Liver (tissue), 9 donors: ENCODE results near the gene PROZ. TPM values are rescaled to one million over a fixed set of nuclear protein-coding genes. Genes with fewer than 3 reads are reported as not detected.
A peak's percentile ranks its signal among the peaks of the same experiment; 100 is the strongest.

Experiments used
- DNase-seq: peaks from one replicate; pipeline ENCODE4 v3.0.0-alpha.2; 2017; ENCODE audit warnings: low spot score
- H3K27ac ChIP-seq, 2 donors: one replicate each; pipeline ENCODE4 v1.7.0; 2013; ENCODE audit warnings: inconsistent platforms in 2 of 2, low read length in 2 of 2, control low read depth in 1 of 2, low read depth in 1 of 2, mild to moderate bottlenecking in 1 of 2
- H3K27me3 ChIP-seq, 4 donors: one replicate each; pipeline versions ENCODE4 v1.6.1 to v1.7.0; 2013; ENCODE audit warnings: low read length in 3 of 4, inconsistent platforms in 1 of 4, mild to moderate bottlenecking in 1 of 4, moderate library complexity in 1 of 4; ENCODE audit not compliant: control insufficient read depth in 4 of 4, insufficient read depth in 4 of 4
- H3K36me3 ChIP-seq, 4 donors: one replicate each; pipeline versions ENCODE4 v1.6.1 to v1.7.0; 2013; ENCODE audit warnings: low read length in 3 of 4, mild to moderate bottlenecking in 3 of 4, low read depth in 1 of 4, moderate library complexity in 1 of 4; ENCODE audit not compliant: control insufficient read depth in 4 of 4, insufficient read depth in 3 of 4
- H3K4me1 ChIP-seq, 4 donors: one replicate each; pipeline versions ENCODE4 v1.6.1 to v1.7.0; 2013; ENCODE audit warnings: low read length in 3 of 4, mild to moderate bottlenecking in 3 of 4, moderate library complexity in 1 of 4; ENCODE audit not compliant: control insufficient read depth in 4 of 4, insufficient read depth in 4 of 4
- H3K4me3 ChIP-seq, 3 donors: one replicate each; pipeline versions ENCODE4 v1.6.1 to v1.7.0; 2013; ENCODE audit warnings: low read length in 3 of 3, control low read depth in 1 of 3, low read depth in 1 of 3, mild to moderate bottlenecking in 1 of 3
- H3K9ac ChIP-seq, 2 donors: one replicate each; pipeline ENCODE4 v1.7.0; 2013; ENCODE audit warnings: low read length in 2 of 2, mild to moderate bottlenecking in 2 of 2, moderate library complexity in 2 of 2, control low read depth in 1 of 2, low read depth in 1 of 2
- H3K9me3 ChIP-seq, 4 donors: one replicate each; pipeline versions ENCODE4 v1.6.1 to v1.7.0; 2013; ENCODE audit warnings: low read length in 3 of 4; ENCODE audit not compliant: control insufficient read depth in 4 of 4
- CTCF ChIP-seq: fragments of 150-350 bp; IDR thresholded peaks from 2 replicates; pipeline ENCODE4 v1.5.1; 2017; ENCODE audit warnings: improper control_type of control experiment, low read depth, low read length; ENCODE audit not compliant: missing input control
- EGR1 ChIP-seq, 2 donors: IDR thresholded peaks; 2 replicates each; pipeline ENCODE4 v1.6.1; 2016 to 2018; ENCODE audit warnings: antibody characterized with exemption in 2 of 2, low read depth in 2 of 2
- FOXA1 ChIP-seq: IDR thresholded peaks from 2 replicates; pipeline ENCODE4 v1.6.1; 2016; ENCODE audit warnings: antibody characterized with exemption
- FOXA2 ChIP-seq: IDR thresholded peaks from 2 replicates; pipeline ENCODE4 v1.6.1; 2016; ENCODE audit warnings: antibody characterized with exemption
- GABPA ChIP-seq, 2 donors: IDR thresholded peaks in 1 of 2; conservative IDR thresholded peaks in 1 of 2; 2 replicates each; pipeline ENCODE4 v1.6.1; 2016; ENCODE audit warnings: antibody characterized with exemption in 2 of 2, mild to moderate bottlenecking in 1 of 2, moderate library complexity in 1 of 2
- HNF4A ChIP-seq, 2 donors: conservative IDR thresholded peaks; 2 replicates each; pipeline ENCODE4 v1.6.1; 2016; ENCODE audit warnings: antibody characterized with exemption in 2 of 2, mild to moderate bottlenecking in 2 of 2
- HNF4G ChIP-seq: IDR thresholded peaks from 2 replicates; pipeline ENCODE4 v1.6.1; 2016; ENCODE audit warnings: antibody characterized with exemption
- NR2F2 ChIP-seq: IDR thresholded peaks from 2 replicates; pipeline ENCODE4 v1.6.1; 2016; ENCODE audit warnings: antibody characterized with exemption
- RAD21 ChIP-seq, 2 donors: IDR thresholded peaks; 2 replicates each; pipeline ENCODE4 v1.6.1; 2016; ENCODE audit warnings: antibody characterized with exemption in 2 of 2, mild to moderate bottlenecking in 2 of 2
- RXRA ChIP-seq, 2 donors: IDR thresholded peaks; 2 replicates each; pipeline ENCODE4 v1.6.1; 2017 to 2018; ENCODE audit warnings: antibody characterized with exemption in 2 of 2, mild to moderate bottlenecking in 1 of 2
- SP1 ChIP-seq: IDR thresholded peaks from 2 replicates; pipeline ENCODE4 v1.6.1; 2018; ENCODE audit warnings: antibody characterized with exemption, mild to moderate bottlenecking
- TAF1 ChIP-seq: conservative IDR thresholded peaks from 2 replicates; pipeline ENCODE4 v1.6.1; 2016; ENCODE audit warnings: antibody characterized with exemption, mild to moderate bottlenecking
- YY1 ChIP-seq: IDR thresholded peaks from 2 replicates; pipeline ENCODE4 v1.6.1; 2016; ENCODE audit warnings: antibody characterized with exemption, mild to moderate bottlenecking
- WGBS: extraction: QIAGEN DNeasy Blood & Tissue Kit; methylation state at CpG from one replicate; pipeline ENCODE4 v1.1.7; 2013; 5-methylcytosine and 5-hydroxymethylcytosine counted together
- polyA plus RNA-seq, 2 donors: library from polyadenylated mRNA; stranded (reverse) in 1 of 2; unstranded in 1 of 2; fragments of 200-250 nt in 1 of 2; fragments of >200 nt in 1 of 2; fragmentation: Nextera tagmentation in 1 of 2; extraction: Ambion mirVana in 1 of 2; gene quantifications; one replicate each; pipeline versions ENCODE4 v1.2.1 to v1.2.3, GENCODE V29; 2013 to 2015
- total RNA-seq, 2 donors: library from RNA; depleted of rRNA; stranded (reverse); fragments of >200 nt; gene quantifications; one replicate each; pipeline ENCODE4 v1.2.3, GENCODE V29; 2014
- TF ChIP-seq, protein P1 (sequence below): IDR thresholded peaks from 2 replicates; pipeline ENCODE4 v1.6.1; 2016; ENCODE audit warnings: antibody characterized with exemption
- donor health status: healthy.
- donor health status: healthy.
- donor health status: healthy.
- donor health status: healthy.
- donor health status: healthy.

PROZ gene
- total and polyA plus RNA-seq, 4 donors = 10.6 to 40.7 (median 30.3) TPM

GRCh38 chr13:113149711-113150549 is 8.5 kb upstream of the PROZ start (continued):
- TF ChIP-seq CTCF = no peak
- TF ChIP-seq GABPA (IDR thresholded peaks at IDR 0.05 in 1 of 2, conservative IDR thresholded peaks at IDR 0.05 in 1 of 2) = peak in 1 of 2 donors; percentile 18
- TF ChIP-seq EGR1 (IDR thresholded peaks at IDR 0.05; ENCODE audit: low read depth in 2 of 2) = peak in 1 of 2 donors; percentile 35
- peak; percentile 58 for TF ChIP-seq HNF4G
- TF ChIP-seq YY1 = peak; percentile 85
- TF ChIP-seq RXRA (IDR thresholded peaks at IDR 0.05) = peak; percentile 92

DNA sequence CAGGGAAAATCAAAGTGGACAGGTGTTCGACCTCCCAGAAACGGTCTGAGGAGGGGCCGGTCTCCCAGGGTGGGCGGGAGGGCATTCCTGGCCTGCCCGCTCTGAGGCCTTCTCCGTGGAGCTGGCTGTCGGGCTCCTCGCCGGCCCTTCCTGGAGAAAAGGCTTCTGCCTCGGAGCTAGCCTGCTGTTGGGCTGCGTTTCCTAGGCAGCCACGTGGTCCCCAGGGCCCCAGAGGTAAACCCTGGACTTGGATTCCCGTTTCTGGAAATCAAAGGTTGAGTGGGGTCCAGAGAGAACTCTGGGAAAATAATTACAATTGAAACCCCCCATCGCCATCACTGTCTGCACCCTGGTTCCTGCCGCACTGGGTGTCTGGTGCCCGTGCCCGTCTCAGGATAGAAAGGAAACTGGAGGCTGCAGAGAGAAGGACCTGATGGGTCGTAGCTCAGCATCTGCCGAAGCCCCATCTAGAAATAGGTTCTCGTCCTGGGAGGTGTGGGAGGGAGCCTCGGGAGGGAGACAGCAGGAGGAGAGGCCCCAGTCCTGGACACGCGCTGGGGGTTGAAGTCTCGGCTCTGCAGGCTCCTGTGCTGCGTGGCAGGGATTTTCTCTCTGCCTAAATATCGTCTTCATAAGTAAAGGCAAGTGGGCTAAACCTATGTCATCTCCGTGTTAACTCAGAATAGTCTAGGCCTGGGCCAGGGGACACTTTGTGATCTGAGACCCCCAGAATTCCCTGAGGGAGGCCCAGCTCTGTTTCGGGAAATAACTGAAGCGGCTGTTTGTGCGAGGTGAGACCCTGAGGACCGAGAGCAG is 7.7 kb upstream of the PROZ start:
- H3K27ac ChIP-seq = peak overlapping the region; percentile 81 to 90
- DNase-seq = no peak
- H3K36me3 ChIP-seq = peaks cover 0 to 5% (median 0%) of the 10 kb centered on the region in 4 donors
- peak overlapping the region in 1 of 3 donors; percentile 15 for H3K4me3 ChIP-seq
- TF ChIP-seq YY1 = no peak
- TF ChIP-seq FOXA2 = no peak
- no peak for TF ChIP-seq HNF4G
- TF ChIP-seq, protein P1, sequence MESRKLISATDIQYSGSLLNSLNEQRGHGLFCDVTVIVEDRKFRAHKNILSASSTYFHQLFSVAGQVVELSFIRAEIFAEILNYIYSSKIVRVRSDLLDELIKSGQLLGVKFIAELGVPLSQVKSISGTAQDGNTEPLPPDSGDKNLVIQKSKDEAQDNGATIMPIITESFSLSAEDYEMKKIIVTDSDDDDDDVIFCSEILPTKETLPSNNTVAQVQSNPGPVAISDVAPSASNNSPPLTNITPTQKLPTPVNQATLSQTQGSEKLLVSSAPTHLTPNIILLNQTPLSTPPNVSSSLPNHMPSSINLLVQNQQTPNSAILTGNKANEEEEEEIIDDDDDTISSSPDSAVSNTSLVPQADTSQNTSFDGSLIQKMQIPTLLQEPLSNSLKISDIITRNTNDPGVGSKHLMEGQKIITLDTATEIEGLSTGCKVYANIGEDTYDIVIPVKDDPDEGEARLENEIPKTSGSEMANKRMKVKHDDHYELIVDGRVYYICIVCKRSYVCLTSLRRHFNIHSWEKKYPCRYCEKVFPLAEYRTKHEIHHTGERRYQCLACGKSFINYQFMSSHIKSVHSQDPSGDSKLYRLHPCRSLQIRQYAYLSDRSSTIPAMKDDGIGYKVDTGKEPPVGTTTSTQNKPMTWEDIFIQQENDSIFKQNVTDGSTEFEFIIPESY = no peak
- no peak for TF ChIP-seq NR2F2
- no peak for TF ChIP-seq FOXA1
- TF ChIP-seq CTCF = no peak
- no peak for TF ChIP-seq RAD21 (IDR thresholded peaks at IDR 0.05)
- TF ChIP-seq SP1 = no peak
- no peak for TF ChIP-seq HNF4A (conservative IDR thresholded peaks at IDR 0.05)
- TF ChIP-seq TAF1 = no peak
- no peak for TF ChIP-seq GABPA (IDR thresholded peaks at IDR 0.05 in 1 of 2, conservative IDR thresholded peaks at IDR 0.05 in 1 of 2)
- no peak for TF ChIP-seq RXRA (IDR thresholded peaks at IDR 0.05)
- peak overlapping the region; percentile 13 to 75 for H3K9ac ChIP-seq
- H3K9me3 ChIP-seq = no peaks in the 10 kb centered on the region
- H3K4me1 ChIP-seq = peaks cover 9 to 39% (median 23%) of the 10 kb centered on the region in 4 donors
- 72% methylated on average over 31 of the region's 31 CpGs for WGBS
- H3K27me3 ChIP-seq = no peaks in the 10 kb centered on the region
